CD4-positive, alpha-beta T cell treated with Interleukin-21 for 1 hour (primary cell): Measurements from ENCODE around the gene FBXL19.
"Not testable (repeated sequence)": the region's sequence is repeated elsewhere in the genome, so short reads cannot be mapped to it uniquely, and the experiment has no call there.

Experiments used
- DNase-seq: peaks from one replicate; pipeline ENCODE4 v3.0.0-alpha.2; 2020

Gene FBXL19

GRCh38 chr16:30922960-30923535 lies 324 bp upstream of the FBXL19 start:
- DNase-seq, result peak; percentile 98

DNA sequence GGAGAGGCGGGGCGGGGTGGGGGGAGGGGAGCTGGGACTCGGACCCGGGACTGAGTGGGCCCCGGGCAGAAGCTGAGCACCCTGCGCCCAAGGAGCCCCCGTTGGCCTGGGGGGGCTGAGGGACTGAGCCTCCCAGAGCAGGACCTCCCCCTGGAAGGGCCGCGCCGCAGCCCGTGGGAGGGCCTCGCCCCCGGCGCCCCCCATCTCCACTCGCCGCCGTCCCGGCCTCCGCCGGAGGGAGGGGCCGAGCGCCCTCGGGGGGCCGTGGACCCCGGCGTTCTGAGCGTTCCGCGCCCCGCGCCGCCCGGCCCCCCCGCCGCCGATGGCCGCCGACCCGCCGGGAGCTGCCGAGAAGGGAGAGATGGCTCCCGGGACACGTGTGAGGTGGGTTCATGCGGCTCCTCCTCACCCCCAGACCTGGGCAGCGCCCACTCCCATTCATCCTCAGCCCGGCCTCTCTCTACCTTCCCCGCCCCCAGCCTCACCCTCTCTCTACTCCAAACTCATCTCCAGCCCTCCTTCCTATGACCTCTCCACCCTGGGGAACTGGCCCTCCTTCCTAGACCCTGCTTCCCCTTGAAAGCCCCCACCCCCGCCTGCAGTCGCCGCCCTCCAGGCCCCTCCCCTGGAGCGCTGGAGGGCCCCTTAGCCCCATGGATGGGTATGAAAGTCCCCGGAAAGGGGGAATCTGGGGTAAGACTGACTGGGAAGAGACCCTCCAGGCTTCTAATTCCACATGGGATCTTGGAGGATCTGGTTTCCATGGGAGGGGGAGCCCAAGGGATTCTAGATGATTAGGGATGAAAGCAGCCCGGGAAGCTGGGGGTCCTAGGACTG lies 922 bp downstream of the FBXL19 start:
- no peak for DNase-seq

DNA sequence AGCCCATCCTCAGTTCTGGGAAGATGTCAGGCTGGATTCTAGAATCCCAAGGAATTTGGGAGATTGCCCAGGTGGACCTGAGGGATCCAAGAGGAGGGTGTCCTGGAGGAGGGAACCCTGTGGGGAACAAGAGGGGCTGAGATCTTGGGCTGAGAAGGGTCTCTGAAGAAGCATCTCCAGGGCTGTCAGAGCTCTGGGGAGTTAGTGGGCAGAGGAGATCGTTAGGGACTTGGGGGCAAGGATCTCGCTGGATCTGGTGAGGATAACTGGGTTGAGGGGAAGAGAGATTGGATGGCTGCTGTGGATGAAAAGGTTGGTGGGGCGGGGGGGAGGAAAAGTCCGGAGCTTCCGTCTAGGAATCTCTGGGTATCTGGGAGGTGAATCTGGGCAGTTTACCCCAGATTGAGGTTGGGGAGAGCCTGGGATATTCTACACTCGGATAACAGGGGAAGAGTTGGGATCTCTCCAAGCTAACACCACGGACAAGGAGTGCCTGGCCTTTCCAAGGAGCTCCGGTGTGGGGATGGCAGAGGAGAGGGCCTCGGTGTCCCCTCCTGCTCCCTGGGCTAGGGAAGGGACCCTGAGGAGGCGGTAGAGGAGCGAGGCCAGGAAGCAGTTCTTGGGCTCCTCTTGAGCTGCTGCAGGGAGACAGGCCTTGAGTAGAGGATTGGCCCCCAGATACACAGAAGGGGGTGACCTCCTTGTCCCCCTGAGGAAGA lies 1.7 kb downstream of the FBXL19 start:
- no peak for DNase-seq

DNA sequence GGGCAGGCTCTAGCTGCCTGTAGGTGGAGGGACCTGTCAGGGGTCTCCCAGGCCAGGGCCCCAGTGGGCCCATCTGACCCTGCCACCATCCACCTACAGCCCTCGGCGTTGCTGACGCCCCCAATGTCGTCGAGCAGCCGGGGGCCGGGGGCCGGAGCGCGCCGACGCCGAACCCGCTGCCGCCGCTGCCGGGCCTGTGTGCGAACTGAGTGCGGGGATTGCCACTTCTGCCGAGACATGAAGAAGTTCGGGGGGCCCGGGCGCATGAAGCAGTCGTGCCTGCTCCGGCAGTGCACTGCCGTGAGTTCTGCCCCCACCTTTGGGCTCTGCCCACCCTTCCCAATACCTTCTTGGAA lies 2.2 kb downstream of the FBXL19 start:
- no peak for DNase-seq

DNA sequence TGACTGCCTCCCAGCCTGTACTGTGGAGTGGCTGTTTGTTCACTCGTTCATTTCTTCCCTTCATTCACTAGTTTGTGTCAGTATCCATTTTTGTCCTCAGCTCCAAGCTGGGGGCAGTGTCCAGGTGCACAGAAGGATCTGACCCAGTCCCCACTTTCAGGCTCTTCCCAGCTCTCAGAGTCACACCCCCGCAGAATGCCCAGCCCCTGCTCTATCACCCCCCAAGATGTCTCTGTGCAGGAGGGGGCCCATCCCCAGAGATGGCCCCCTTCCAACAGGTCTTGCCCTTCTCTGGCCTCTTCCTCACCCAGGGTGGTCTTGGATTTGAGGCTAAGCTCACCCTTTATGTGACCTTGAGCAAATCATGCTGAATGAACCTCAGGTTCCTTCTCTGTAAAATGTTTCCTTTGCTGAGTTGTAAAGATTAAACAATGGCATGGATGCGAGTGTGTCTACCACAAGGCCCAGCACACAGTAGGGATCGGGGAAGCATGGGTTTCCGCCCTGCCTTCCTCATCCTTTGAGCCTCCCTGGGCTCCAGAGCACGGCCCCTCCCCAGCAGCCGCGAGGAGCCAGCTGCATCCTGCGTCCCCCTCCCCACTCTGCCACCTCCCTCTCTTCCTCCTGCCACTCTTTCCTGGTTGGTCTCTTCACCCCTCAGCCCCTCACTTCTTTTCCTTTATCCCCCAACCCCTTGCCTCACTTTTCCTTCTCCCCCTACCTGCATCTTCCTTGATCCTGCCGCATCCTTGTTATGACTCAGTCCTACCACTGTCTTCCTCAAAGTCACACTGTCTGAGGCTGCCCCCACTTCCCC lies 2.8 kb downstream of the FBXL19 start:
- no peak for DNase-seq

GRCh38 chr16:30926937-30927788 lies 3.8 kb downstream of the FBXL19 start:
- no peak for DNase-seq

- DNase-seq, result peak; percentile 53
Observed at GRCh38 chr16:30927789-30928378, 4.5 kb downstream of the FBXL19 start.

DNA sequence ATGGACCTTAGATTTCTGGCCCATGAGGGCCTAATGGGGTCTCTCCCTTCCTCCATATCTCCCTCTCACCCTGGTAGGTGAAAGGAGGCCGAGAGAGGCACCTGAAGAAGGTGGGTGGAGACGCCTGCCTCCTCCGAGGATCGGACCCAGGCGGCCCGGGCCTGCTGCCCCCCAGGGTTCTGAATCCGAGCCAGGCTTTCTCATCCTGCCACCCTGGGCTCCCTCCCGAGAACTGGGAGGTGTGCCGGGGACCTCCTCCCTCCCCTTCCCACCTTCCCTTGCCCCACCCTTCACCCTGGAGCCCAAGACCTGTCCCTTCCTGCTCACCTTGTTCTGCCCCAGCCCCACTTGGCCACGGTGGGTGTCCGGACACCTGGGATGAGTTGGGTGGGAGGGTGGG lies 5.0 kb downstream of the FBXL19 start:
- no peak for DNase-seq

GRCh38 chr16:30929167-30929566 lies 5.8 kb downstream of the FBXL19 start:
- DNase-seq, result no peak

DNA sequence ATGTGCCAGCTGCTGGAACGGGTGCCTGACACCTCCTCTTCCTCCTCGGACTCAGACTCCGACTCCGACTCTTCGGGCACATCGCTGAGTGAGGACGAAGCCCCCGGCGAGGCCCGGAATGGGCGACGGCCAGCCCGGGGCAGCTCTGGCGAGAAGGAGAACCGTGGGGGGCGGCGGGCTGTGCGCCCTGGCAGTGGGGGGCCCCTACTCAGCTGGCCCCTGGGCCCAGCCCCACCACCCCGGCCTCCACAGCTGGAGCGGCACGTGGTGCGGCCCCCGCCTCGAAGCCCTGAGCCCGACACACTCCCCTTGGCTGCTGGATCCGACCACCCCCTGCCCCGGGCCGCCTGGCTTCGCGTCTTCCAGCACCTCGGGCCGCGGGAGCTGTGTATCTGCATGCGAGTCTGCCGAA lies 6.8 kb downstream of the FBXL19 start:
- DNase-seq, result no peak

GRCh38 chr16:30931068-30931650 lies 7.8 kb downstream of the FBXL19 start:
- no peak for DNase-seq

GRCh38 chr16:30934827-30935557 lies 11.6 kb downstream of the FBXL19 start:
- peak; percentile 32 for DNase-seq

DNA sequence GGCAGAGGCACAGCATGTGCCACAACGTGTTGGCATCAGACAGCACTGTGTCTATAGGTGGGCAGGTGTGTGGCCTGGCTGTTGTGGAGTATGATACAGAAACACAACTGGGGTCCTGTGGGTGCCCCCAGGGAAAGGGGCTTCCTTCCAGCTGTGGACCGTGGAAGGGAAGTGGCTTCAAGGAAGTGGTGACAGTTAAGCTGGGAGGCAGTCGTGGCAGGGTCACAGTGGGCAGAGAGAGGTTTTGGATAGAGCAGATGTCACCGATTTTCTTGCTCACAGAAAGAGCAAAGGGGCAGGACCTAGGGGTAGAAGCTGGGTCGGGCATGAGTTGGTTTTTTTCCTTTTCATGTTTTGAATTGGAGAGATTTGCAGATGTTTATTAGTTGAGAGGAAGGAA lies 14.3 kb downstream of the FBXL19 start:
- DNase-seq, result no peak

GRCh38 chr16:30939571-30939970 lies 16.2 kb downstream of the FBXL19 start:
- DNase-seq, result not testable (repeated sequence)

- DNase-seq, result peak; percentile 74
Observed at GRCh38 chr16:30941600-30942425, 18.4 kb downstream of the FBXL19 start.

DNA sequence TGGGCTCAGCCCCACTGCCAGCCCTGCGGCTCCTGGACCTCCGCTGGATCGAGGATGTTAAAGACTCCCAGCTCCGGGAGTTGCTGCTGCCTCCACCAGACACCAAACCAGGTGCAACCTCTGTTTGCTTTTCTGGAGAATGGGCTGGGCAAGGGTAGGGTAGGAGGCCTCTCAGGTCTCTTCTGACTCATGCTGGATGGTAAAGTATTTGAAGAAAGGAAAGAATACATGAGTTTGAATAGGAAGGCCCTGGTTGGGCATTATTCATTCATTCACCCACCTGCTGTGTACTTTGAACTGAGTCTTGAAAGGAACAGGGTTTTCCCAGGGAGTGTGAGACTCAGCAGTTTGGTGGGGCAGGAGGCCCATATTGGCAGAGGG lies 19.0 kb downstream of the FBXL19 start:
- DNase-seq, result no peak

DNA sequence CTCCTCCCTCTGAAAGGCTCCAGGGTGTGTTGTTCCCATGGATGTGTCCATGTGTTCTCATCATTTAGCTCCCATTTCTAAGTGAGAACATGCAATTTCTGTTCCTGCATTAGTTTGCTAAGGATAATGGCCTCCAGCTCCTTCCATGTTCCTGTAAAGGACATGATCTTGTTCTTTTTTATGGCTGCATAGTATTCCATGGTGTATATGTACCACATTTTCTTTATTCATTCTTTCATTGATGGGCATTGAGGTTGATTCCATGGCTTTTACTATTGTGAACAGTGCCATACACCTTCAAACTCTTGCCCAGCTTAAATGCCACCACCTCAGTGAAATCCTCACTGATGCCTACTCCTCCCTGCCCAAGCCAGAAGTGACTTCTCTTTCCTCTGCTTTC lies 21.0 kb downstream of the FBXL19 start:
- DNase-seq, result no peak

DNA sequence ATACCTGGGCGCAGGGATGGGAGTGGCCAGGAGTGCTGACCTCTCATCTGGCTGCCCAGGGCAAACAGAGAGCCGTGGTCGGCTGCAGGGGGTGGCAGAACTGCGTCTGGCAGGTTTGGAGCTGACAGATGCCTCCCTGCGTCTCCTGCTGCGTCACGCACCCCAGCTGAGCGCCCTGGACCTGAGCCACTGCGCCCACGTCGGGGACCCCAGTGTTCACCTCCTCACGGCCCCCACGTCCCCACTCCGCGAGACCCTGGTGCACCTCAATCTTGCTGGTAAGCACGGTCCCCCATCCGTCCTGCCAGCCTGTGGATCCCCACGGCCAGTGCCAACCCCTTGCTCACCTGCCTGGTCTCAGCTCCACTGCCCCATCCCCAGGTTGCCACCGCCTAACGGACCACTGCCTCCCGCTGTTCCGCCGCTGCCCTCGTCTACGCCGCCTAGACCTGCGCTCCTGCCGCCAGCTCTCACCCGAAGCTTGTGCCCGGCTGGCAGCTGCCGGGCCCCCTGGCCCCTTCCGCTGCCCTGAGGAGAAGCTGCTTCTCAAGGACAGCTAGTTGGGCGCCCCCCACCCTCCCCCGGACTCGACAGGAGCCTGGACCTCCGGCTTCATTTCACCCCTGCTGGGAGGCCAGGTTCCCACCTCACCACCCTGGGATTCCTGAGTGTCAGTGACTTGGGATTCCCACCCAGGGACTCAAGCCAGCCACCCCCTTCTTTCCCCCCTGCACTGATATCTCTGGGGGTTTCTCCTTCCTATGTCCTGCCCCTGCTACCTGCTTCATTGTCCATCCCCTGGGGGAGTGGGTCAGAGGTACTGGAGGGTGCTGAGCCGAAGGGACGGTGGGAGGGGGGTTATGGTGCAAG lies 23.5 kb downstream of the FBXL19 start:
- no peak for DNase-seq

DNA sequence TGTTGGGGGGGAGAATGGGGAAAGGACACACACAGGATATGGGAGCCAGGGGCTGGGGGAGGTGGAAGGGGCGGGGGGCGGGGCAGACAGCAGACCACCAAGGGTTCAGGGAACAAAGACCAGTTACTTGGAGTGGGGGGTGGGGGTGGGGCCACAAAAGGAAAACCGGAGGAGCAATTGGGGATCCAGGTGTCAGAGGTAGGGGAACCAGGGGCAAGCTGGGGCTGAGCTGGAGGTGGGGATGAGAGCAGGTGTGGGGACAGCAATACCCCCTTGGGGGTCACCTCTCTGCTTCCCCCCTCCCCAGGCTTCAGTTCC lies 24.1 kb downstream of the FBXL19 start:
- no peak for DNase-seq
